DMS 273 (cell line): ENCODE measurements around the gene C1orf115.
"Not testable (repeated sequence)": the region's sequence is repeated elsewhere in the genome, so short reads cannot be mapped to it uniquely, and the experiment has no call there.

ENCODE experiments used
- DNase-seq: peaks from one replicate; lab custom pipeline; 2025; ENCODE audit not compliant: unreplicated experiment; lab: John Stamatoyannopoulos, UW

Gene C1orf115

GRCh38 chr1:220717800-220718640 lies 27.9 kb downstream of the C1orf115 start:
- no peak for DNase-seq

GRCh38 chr1:220721266-220721665 lies 31.1 kb downstream of the C1orf115 start:
- not testable (repeated sequence) for DNase-seq

DNA sequence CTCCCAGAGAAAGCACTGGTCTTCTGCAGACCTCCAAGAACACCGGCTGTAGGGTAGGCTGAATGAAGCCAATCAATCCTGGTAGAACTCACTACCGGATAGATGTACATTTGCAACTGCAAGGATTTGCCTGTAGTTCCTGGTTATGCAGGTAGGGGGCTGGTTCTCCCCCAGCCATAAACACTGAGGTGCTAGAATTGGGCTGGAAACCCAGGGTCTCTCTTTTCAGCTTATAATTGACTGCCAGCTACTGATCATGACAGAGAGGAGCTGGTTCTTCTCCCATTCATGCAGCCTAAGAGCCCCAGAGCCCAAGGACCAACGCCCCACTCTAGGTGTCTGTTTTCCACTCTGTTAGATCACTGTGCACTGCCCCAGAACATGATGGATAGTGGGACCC lies 36.5 kb downstream of the C1orf115 start:
- DNase-seq, result peak; percentile 14

- DNase-seq, result no peak
These were observed 37.4 kb downstream of the C1orf115 start for GRCh38 chr1:220727519-220727918.

DNA sequence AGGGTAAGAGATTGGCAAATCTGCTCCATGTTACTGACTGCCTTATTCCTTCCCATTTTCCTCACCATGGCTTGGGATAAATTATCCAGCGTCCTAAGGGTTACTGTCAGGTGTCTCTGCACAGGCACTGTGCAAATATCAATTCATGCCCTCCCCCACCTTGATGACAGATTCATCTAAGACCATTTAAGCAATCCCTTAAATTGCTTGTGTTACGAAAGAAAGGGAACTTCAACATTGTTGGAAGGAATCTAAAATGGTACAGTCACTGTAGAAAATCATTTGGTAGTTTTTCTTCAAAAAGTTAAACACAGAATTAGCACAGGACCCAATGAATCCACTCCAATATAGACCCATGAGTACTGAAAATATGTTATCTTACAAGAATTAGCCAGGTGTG lies 40.3 kb downstream of the C1orf115 start:
- no peak for DNase-seq

DNA sequence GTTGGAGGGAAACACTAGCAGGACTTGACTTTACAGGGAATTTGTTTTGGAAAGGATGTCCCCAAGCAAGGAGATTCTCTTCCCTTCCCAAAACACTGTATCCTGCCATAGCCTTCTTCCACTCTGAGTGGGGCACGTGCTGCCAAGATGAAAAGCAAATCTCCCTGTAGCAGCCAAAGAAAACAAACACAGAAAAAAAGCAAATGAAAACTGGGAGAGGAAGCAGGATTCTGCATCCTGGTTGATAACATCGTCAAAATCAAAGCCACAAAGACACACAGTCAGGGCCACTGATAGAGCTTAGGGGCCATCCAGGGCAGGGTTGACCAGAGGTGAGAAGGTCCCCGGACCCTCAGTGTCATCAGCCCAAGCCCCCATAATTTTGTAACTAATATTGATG lies 42.0 kb downstream of the C1orf115 start:
- DNase-seq, result no peak

- no peak for DNase-seq
These were observed 42.5 kb downstream of the C1orf115 start for GRCh38 chr1:220732621-220733020.

DNA sequence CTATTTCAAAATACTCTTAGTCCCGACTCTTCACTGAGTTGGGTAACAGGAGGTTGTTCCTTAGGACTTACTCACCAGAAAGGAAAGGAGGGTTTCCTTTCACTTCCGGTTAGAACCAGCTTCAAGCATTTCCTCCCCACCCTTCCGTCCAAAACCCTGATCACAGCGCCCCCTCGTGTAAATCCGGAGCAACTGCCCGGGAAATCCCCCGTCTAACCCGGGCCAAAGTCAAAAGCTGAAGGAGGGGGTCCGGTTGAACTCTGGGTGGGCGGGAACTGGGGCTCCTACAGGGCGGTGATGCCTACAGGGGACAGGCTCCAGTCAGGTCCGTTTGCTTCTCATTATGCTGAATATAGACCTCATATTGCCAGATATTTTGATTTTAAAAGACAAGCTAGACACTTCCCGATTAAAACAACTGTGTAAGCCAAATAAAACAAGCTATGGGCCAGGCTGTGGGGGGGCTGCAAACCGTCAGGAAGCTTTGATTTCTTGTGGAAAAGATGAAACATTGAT lies 43.0 kb downstream of the C1orf115 start:
- peak; percentile 94 for DNase-seq

DNA sequence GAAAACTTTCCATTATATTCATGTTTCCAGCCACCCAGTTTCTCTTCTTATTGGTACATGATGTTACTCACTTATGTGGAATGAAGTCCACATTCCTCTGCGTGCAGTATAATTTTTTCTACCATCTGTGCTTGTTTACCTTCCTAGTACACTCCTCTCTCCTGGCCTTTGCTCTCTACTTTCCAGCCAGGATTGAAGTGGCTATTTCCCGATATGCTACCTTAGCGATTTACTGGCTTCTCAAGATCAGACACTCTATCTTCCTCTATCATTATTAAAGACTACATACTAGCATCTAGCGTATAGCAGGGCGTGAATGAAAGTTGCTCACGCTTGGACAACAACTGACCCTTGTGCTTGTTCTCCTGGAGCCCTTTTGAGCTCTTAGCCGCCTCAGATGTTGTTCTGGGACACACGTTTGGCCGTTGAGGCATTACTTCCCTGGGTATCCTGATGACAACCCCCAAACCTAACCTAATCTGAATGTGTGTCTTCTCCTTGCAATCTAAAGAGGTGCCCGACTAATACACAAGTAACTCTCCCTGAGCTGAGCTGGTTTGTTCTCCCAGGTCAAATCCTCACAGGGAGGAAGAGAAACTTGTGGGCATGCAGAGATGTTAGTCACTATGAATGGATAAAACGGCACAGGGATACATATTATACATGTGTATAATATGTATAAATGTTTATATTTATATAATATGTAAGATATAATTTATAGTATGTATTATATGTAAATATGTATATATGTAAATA lies 44.6 kb downstream of the C1orf115 start:
- DNase-seq, result peak; percentile 30

- not testable (repeated sequence) for DNase-seq
These were observed 46.1 kb downstream of the C1orf115 start for GRCh38 chr1:220736283-220736682.

- DNase-seq, result no peak
These were observed 51.2 kb downstream of the C1orf115 start for GRCh38 chr1:220741349-220741748.

GRCh38 chr1:220741825-220742224 lies 51.7 kb downstream of the C1orf115 start:
- DNase-seq, result no peak

DNA sequence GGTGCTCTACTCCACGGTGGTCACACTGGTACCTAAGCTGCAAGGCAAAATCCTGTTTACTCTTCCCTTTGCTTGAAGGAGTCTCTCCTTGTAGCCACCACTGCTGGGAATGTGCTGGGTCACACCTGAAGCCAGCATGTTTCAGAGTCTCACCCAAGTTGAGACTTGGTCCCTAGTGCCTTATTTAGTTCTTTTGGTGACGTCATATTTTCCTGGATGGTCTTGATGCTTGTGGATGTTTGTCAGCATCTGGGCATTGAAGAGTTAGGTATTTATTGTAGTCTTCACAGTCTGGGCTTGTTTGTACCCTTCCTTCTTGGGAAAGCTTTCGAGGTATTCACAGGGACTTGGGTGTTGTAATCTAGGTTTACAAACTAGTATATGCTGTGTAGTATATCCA lies 52.4 kb downstream of the C1orf115 start:
- no peak for DNase-seq

- no peak for DNase-seq
These were observed 56.7 kb downstream of the C1orf115 start for GRCh38 chr1:220746851-220747250.

GRCh38 chr1:220747437-220748088 lies 57.4 kb downstream of the C1orf115 start:
- DNase-seq, result no peak

GRCh38 chr1:220748089-220748934 lies 58.1 kb downstream of the C1orf115 start, which contains the start of gene MTARC2:
TSS of gene MTARC2 (plus strand) at chr1:220748322. CDS start at chr1:220748532, 210 bp downstream.
- DNase-seq, result peak; percentile 85
